Measurements from ENCODE around the gene PEF1.

DNA sequence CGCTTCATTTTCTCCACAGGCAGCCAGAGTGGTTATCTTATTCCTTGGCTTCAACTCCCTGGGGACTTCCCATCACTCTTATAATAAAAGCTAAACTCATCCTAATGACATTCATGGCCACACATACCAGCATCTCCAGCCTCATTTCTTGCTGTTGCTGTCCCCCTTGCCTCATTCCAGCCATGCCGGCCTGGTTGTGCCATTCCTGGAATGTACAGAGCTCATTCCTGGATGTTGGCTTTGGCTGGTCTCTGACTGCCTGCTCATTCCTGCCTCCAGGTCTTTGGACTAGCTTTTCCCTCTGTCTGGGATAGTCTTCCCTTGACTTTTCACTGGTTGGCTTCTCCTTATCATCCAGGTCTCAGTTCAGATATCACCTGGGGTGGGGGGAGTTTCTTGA, 2.4 kb upstream of the PEF1 start:
- TF ChIP-seq, protein P1, sequence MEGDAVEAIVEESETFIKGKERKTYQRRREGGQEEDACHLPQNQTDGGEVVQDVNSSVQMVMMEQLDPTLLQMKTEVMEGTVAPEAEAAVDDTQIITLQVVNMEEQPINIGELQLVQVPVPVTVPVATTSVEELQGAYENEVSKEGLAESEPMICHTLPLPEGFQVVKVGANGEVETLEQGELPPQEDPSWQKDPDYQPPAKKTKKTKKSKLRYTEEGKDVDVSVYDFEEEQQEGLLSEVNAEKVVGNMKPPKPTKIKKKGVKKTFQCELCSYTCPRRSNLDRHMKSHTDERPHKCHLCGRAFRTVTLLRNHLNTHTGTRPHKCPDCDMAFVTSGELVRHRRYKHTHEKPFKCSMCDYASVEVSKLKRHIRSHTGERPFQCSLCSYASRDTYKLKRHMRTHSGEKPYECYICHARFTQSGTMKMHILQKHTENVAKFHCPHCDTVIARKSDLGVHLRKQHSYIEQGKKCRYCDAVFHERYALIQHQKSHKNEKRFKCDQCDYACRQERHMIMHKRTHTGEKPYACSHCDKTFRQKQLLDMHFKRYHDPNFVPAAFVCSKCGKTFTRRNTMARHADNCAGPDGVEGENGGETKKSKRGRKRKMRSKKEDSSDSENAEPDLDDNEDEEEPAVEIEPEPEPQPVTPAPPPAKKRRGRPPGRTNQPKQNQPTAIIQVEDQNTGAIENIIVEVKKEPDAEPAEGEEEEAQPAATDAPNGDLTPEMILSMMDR (IDR thresholded peaks at IDR 0.05): no peak
- no peak for TF ChIP-seq POLR2A (IDR thresholded peaks at IDR 0.05)
